ENCODE results near the gene AFF3. TPM values are rescaled to one million over a fixed set of nuclear protein-coding genes. Genes with fewer than 3 reads are reported as not detected.

Gene AFF3
- total and polyA plus RNA-seq, 9 donors: 2.4 to 7.2 (median 3.7) TPM

- Histone ChIP-seq H3K36me3 (ENCODE audit: control insufficient read depth, insufficient read depth, low read length) (no peaks in the 10 kb centered on the region), H3K27me3 (ENCODE audit: control insufficient read depth, insufficient read depth, low read length) (no peaks in the 10 kb centered on the region), H3K9me3 (replicated peaks; ENCODE audit: control insufficient read depth, low read depth, low read length) (no peaks in the 10 kb centered on the region), H3K4me1 (ENCODE audit: control insufficient read depth, insufficient read depth, low read length) (peaks cover 2% of the 10 kb centered on the region), H3K27ac (ENCODE audit: low read length) (no peak overlapping the region), H3K4me3 (ENCODE audit: low read length) (no peak overlapping the region)
- peak; percentile 66 for DNase-seq
- no CpG with 5 or more reads among the region's 1 CpG for WGBS (ENCODE audit: insufficient coverage)
Measured at GRCh38 chr2:99789849-99790248, 352.5 kb downstream of the AFF3 start.

- H3K4me3 ChIP-seq (ENCODE audit: low read length): no peak overlapping the region
- no CpG with 5 or more reads among the region's 5 CpGs for WGBS (ENCODE audit: insufficient coverage)
- H3K27me3 ChIP-seq (ENCODE audit: control insufficient read depth, insufficient read depth, low read length): no peaks in the 10 kb centered on the region
- no peak for DNase-seq
- no peaks in the 10 kb centered on the region for H3K9me3 ChIP-seq (replicated peaks; ENCODE audit: control insufficient read depth, low read depth, low read length)
- no peak overlapping the region for H3K27ac ChIP-seq (ENCODE audit: low read length)
- peaks cover 2% of the 10 kb centered on the region for H3K4me1 ChIP-seq (ENCODE audit: control insufficient read depth, insufficient read depth, low read length)
- H3K36me3 ChIP-seq (ENCODE audit: control insufficient read depth, insufficient read depth, low read length): no peaks in the 10 kb centered on the region
Measured at GRCh38 chr2:99787769-99788382, 354.5 kb downstream of the AFF3 start.

GRCh38 chr2:99786636-99787390 lies 355.6 kb downstream of the AFF3 start:
- H3K27ac ChIP-seq (ENCODE audit: low read length): no peak overlapping the region
- 60% methylated on average over 9 of the region's 14 CpGs for WGBS (ENCODE audit: insufficient coverage)
- peaks cover 2% of the 10 kb centered on the region for H3K4me1 ChIP-seq (ENCODE audit: control insufficient read depth, insufficient read depth, low read length)
- no peaks in the 10 kb centered on the region for H3K36me3 ChIP-seq (ENCODE audit: control insufficient read depth, insufficient read depth, low read length)
- DNase-seq: no peak
- no peaks in the 10 kb centered on the region for H3K27me3 ChIP-seq (ENCODE audit: control insufficient read depth, insufficient read depth, low read length)
- H3K9me3 ChIP-seq (replicated peaks; ENCODE audit: control insufficient read depth, low read depth, low read length): no peaks in the 10 kb centered on the region
- H3K4me3 ChIP-seq (ENCODE audit: low read length): no peak overlapping the region

- H3K9me3 ChIP-seq (replicated peaks; ENCODE audit: control insufficient read depth, low read depth, low read length): no peaks in the 10 kb centered on the region
- no peak overlapping the region for H3K27ac ChIP-seq (ENCODE audit: low read length)
- 17% methylated on average over 1 of the region's 8 CpGs for WGBS (ENCODE audit: insufficient coverage)
- H3K4me3 ChIP-seq (ENCODE audit: low read length): no peak overlapping the region
- H3K36me3 ChIP-seq (ENCODE audit: control insufficient read depth, insufficient read depth, low read length): no peaks in the 10 kb centered on the region
- H3K27me3 ChIP-seq (ENCODE audit: control insufficient read depth, insufficient read depth, low read length): no peaks in the 10 kb centered on the region
- DNase-seq: no peak
- H3K4me1 ChIP-seq (ENCODE audit: control insufficient read depth, insufficient read depth, low read length): peaks cover 2% of the 10 kb centered on the region
Measured at GRCh38 chr2:99784946-99785345, 357.4 kb downstream of the AFF3 start.

GRCh38 chr2:99784282-99784681 lies 358.1 kb downstream of the AFF3 start:
- 57% methylated on average over 4 of the region's 8 CpGs for WGBS (ENCODE audit: insufficient coverage)
- no peak overlapping the region for H3K27ac ChIP-seq (ENCODE audit: low read length)
- H3K4me3 ChIP-seq (ENCODE audit: low read length): no peak overlapping the region
- no peaks in the 10 kb centered on the region for H3K9me3 ChIP-seq (replicated peaks; ENCODE audit: control insufficient read depth, low read depth, low read length)
- no peaks in the 10 kb centered on the region for H3K36me3 ChIP-seq (ENCODE audit: control insufficient read depth, insufficient read depth, low read length)
- DNase-seq: no peak
- peaks cover 2% of the 10 kb centered on the region for H3K4me1 ChIP-seq (ENCODE audit: control insufficient read depth, insufficient read depth, low read length)
- H3K27me3 ChIP-seq (ENCODE audit: control insufficient read depth, insufficient read depth, low read length): no peaks in the 10 kb centered on the region

- WGBS (ENCODE audit: insufficient coverage): 84% methylated on average over 5 of the region's 5 CpGs
- no peak for DNase-seq
- no peaks in the 10 kb centered on the region for H3K4me1 ChIP-seq (ENCODE audit: control insufficient read depth, insufficient read depth, low read length)
Measured at GRCh38 chr2:99780276-99780675, 362.1 kb downstream of the AFF3 start.

GRCh38 chr2:99779276-99779675 lies 363.1 kb downstream of the AFF3 start:
- H3K4me1 ChIP-seq (ENCODE audit: control insufficient read depth, insufficient read depth, low read length): no peaks in the 10 kb centered on the region
- DNase-seq: no peak

More at GRCh38 chr2:99780276-99780675, 362.1 kb downstream of the AFF3 start:
- Histone ChIP-seq H3K4me3 (ENCODE audit: low read length) (no peak overlapping the region), H3K27ac (ENCODE audit: low read length) (no peak overlapping the region), H3K27me3 (ENCODE audit: control insufficient read depth, insufficient read depth, low read length) (no peaks in the 10 kb centered on the region), H3K36me3 (ENCODE audit: control insufficient read depth, insufficient read depth, low read length) (no peaks in the 10 kb centered on the region), H3K9me3 (replicated peaks; ENCODE audit: control insufficient read depth, low read depth, low read length) (peaks cover 2% of the 10 kb centered on the region)

GRCh38 chr2:99777656-99778290 lies 364.6 kb downstream of the AFF3 start:
- Histone ChIP-seq H3K4me1 (ENCODE audit: control insufficient read depth, insufficient read depth, low read length) (peaks cover under 1% of the 10 kb centered on the region), H3K27me3 (ENCODE audit: control insufficient read depth, insufficient read depth, low read length) (no peaks in the 10 kb centered on the region), H3K9me3 (replicated peaks; ENCODE audit: control insufficient read depth, low read depth, low read length) (peaks cover 2% of the 10 kb centered on the region), H3K27ac (ENCODE audit: low read length) (no peak overlapping the region), H3K4me3 (ENCODE audit: low read length) (no peak overlapping the region), H3K36me3 (ENCODE audit: control insufficient read depth, insufficient read depth, low read length) (no peaks in the 10 kb centered on the region)
- WGBS (ENCODE audit: insufficient coverage): 86% methylated on average over 5 of the region's 6 CpGs
- DNase-seq: no peak

More at GRCh38 chr2:99779276-99779675, 363.1 kb downstream of the AFF3 start:
- Histone ChIP-seq H3K4me3 (ENCODE audit: low read length) (no peak overlapping the region), H3K9me3 (replicated peaks; ENCODE audit: control insufficient read depth, low read depth, low read length) (peaks cover 2% of the 10 kb centered on the region), H3K36me3 (ENCODE audit: control insufficient read depth, insufficient read depth, low read length) (no peaks in the 10 kb centered on the region), H3K27ac (ENCODE audit: low read length) (no peak overlapping the region), H3K27me3 (ENCODE audit: control insufficient read depth, insufficient read depth, low read length) (no peaks in the 10 kb centered on the region)
- WGBS (ENCODE audit: insufficient coverage): no CpG with 5 or more reads among the region's 4 CpGs

GRCh38 chr2:99776906-99777646 lies 365.3 kb downstream of the AFF3 start:
- 78% methylated on average over 5 of the region's 8 CpGs for WGBS (ENCODE audit: insufficient coverage)
- Histone ChIP-seq H3K4me3 (ENCODE audit: low read length) (no peak overlapping the region), H3K27ac (ENCODE audit: low read length) (no peak overlapping the region), H3K27me3 (ENCODE audit: control insufficient read depth, insufficient read depth, low read length) (no peaks in the 10 kb centered on the region), H3K36me3 (ENCODE audit: control insufficient read depth, insufficient read depth, low read length) (no peaks in the 10 kb centered on the region), H3K4me1 (ENCODE audit: control insufficient read depth, insufficient read depth, low read length) (peaks cover 3% of the 10 kb centered on the region), H3K9me3 (replicated peaks; ENCODE audit: control insufficient read depth, low read depth, low read length) (peaks cover 2% of the 10 kb centered on the region)
- DNase-seq: no peak

Data from muscle of leg (tissue), 11 donors.